Fibroblast of lung (primary cell): Measurements from ENCODE around the gene RPS21.

Experiments used
- EZH2 ChIP-seq: IDR thresholded peaks from 2 replicates; pipeline ENCODE4 v1.5.1; 2012; ENCODE audit warnings: low read length, control low read depth, mild to moderate bottlenecking; ENCODE audit errors: missing control alignments
- TF ChIP-seq, protein P1 (sequence below), 2 donors: IDR thresholded peaks in 1 of 2; conservative IDR thresholded peaks in 1 of 2; 1 replicate in 1 of 2; 2 replicates in 1 of 2; pipeline ENCODE4 v1.5.1; 2011 to 2012; ENCODE audit warnings: low read length in 2 of 2, control low read depth in 1 of 2, inconsistent platforms in 1 of 2, low read depth in 1 of 2, mild to moderate bottlenecking in 1 of 2

DNA sequence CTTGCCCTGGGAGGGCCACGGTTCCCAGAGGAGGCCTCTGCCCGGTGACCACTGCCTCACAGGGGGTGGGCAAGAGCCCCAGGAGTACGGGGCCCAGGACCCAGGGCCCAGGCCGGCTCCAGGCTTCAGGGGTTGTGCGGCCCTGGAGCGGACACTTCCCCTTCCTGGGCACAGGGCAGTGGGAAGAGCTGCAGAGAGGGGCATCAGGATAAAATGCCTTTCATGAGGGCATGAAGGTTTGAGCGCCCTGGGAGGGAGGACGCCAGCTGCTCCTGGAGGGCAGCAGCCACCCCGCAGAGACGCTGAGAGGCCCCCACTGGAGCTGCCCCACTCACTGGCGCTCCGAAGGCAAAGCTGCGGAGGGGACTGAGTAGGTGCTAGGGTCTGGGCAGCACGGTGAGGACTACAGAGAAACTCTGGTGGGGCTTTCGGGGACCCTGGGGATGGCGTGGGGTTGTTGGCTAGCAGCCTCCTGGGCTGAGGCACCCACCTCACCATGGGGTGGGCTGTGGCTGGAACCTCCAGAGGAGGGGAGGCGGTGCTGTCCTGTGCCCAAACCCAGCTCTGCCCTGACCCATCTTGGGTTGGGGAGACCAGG, 30.2 kb upstream of the RPS21 start:
- TF ChIP-seq EZH2: no peak
- TF ChIP-seq, protein P1, sequence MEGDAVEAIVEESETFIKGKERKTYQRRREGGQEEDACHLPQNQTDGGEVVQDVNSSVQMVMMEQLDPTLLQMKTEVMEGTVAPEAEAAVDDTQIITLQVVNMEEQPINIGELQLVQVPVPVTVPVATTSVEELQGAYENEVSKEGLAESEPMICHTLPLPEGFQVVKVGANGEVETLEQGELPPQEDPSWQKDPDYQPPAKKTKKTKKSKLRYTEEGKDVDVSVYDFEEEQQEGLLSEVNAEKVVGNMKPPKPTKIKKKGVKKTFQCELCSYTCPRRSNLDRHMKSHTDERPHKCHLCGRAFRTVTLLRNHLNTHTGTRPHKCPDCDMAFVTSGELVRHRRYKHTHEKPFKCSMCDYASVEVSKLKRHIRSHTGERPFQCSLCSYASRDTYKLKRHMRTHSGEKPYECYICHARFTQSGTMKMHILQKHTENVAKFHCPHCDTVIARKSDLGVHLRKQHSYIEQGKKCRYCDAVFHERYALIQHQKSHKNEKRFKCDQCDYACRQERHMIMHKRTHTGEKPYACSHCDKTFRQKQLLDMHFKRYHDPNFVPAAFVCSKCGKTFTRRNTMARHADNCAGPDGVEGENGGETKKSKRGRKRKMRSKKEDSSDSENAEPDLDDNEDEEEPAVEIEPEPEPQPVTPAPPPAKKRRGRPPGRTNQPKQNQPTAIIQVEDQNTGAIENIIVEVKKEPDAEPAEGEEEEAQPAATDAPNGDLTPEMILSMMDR (conservative IDR thresholded peaks at IDR 0.05 in 1 of 2, IDR thresholded peaks at IDR 0.05 in 1 of 2; ENCODE audit: low read depth in 1 of 2, low read length in 2 of 2): no peak
